Fibroblast of lung (primary cell): ENCODE results near the gene NOC4L. TPM values are rescaled to one million over a fixed set of nuclear protein-coding genes. Genes with fewer than 3 reads are reported as not detected.

Source experiments
- DNase-seq, 2 donors: peaks; one replicate each; pipeline versions ENCODE4 v3.0.0 to v3.0.0-alpha.2; 2010; ENCODE audit warnings: low read depth in 2 of 2
- H2AFZ ChIP-seq: 2 replicates; pipeline ENCODE4 v1.5.1; 2012; ENCODE audit warnings: low read length, control low read depth, inconsistent platforms
- H3K27ac ChIP-seq: 2 replicates; pipeline ENCODE4 v1.5.1; 2011; ENCODE audit warnings: low read length, control low read depth; ENCODE audit not compliant: insufficient read depth
- H3K27me3 ChIP-seq: 2 replicates; pipeline ENCODE4 v1.5.1; 2011; ENCODE audit warnings: mild to moderate bottlenecking, low read length; ENCODE audit not compliant: control insufficient read depth, insufficient read depth
- H3K36me3 ChIP-seq: 2 replicates; pipeline ENCODE4 v1.5.1; 2011; ENCODE audit warnings: low read length; ENCODE audit not compliant: control insufficient read depth, insufficient read depth
- H3K4me1 ChIP-seq: 2 replicates; pipeline ENCODE4 v1.5.1; 2011; ENCODE audit warnings: low read length; ENCODE audit not compliant: control insufficient read depth, insufficient read depth; ENCODE audit errors: extremely low read depth
- H3K4me2 ChIP-seq: 2 replicates; pipeline ENCODE4 v1.5.1; 2011; ENCODE audit warnings: low read length, control low read depth; ENCODE audit not compliant: insufficient read depth; ENCODE audit errors: extremely low read depth
- H3K4me3 ChIP-seq, 4 experiments: fragments of 200-600 bp in 1 of 4; sonication (generic) in 1 of 4; replicated peaks in 1 of 4; 2 replicates each; pipeline ENCODE4 v1.5.1; 2011 to 2016; ENCODE audit warnings: low read length in 4 of 4, low read depth in 3 of 4, mild to moderate bottlenecking in 3 of 4, control low read depth in 2 of 4, inconsistent platforms in 1 of 4, mixed read lengths in 1 of 4; ENCODE audit not compliant: insufficient read depth in 1 of 4; ENCODE audit errors: control extremely low read depth in 1 of 4
- H3K79me2 ChIP-seq: 2 replicates; pipeline ENCODE4 v1.5.1; 2012; ENCODE audit warnings: mild to moderate bottlenecking, low read length, inconsistent platforms; ENCODE audit not compliant: control insufficient read depth, insufficient read depth
- H3K9ac ChIP-seq: 2 replicates; pipeline ENCODE4 v1.5.1; 2011; ENCODE audit warnings: mild to moderate bottlenecking, low read length, control low read depth; ENCODE audit not compliant: insufficient read depth
- H3K9me3 ChIP-seq: 2 replicates; pipeline ENCODE4 v1.5.1; 2012; ENCODE audit warnings: low read depth, low read length; ENCODE audit not compliant: control insufficient read depth, insufficient read depth
- H4K20me1 ChIP-seq: 2 replicates; pipeline ENCODE4 v1.5.1; 2011; ENCODE audit warnings: low read length; ENCODE audit not compliant: control insufficient read depth, insufficient read depth; ENCODE audit errors: extremely low read depth
- EZH2 ChIP-seq: IDR thresholded peaks from 2 replicates; pipeline ENCODE4 v1.5.1; 2012; ENCODE audit warnings: low read length, control low read depth, mild to moderate bottlenecking; ENCODE audit errors: missing control alignments
- polyA plus RNA-seq, 2 donors: library from polyadenylated mRNA; depleted of rRNA in 1 of 2; stranded (reverse) in 1 of 2; unstranded in 1 of 2; fragments of >200 nt; gene quantifications; 2 replicates each; pipeline ENCODE4 v1.2.1, GENCODE V29; 2011 to 2012; ENCODE audit warnings: missing spikeins in 1 of 2
- total RNA-seq: library from RNA; depleted of rRNA; stranded (reverse); fragments of >200 nt; gene quantifications from 2 replicates; pipeline ENCODE4 v1.2.1, GENCODE V29; 2014
- TF ChIP-seq, protein P1 (sequence below), 2 donors: IDR thresholded peaks in 1 of 2; conservative IDR thresholded peaks in 1 of 2; 1 replicate in 1 of 2; 2 replicates in 1 of 2; pipeline ENCODE4 v1.5.1; 2011 to 2012; ENCODE audit warnings: low read length in 2 of 2, control low read depth in 1 of 2, inconsistent platforms in 1 of 2, low read depth in 1 of 2, mild to moderate bottlenecking in 1 of 2

The NOC4L gene
- total and polyA plus RNA-seq, 2 donors (not counting 1 experiment from before 2014, with no cell fraction given) = 3.0 to 6.8 TPM

DNA sequence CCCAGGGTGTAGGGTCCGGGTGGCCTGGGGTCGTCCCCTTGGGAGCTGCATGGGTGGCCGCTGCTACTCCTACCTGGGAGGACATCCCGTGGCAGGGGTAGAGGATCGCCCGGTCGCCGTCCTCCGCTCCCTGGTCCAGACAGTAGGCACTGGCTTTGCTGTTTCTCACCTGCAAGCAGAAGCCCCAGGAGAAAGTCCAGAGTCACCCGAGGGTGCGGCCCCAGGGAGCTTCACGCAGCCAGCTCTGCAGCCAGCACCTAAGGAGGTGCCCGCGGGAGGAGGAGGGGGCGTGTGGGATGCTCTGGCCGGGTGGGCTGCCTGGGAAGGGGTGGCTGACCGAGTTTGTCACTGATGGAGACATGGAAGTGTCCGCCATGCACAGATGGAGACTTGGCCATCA, 54.8 kb downstream of the NOC4L start:
- peaks cover 2% of the 10 kb centered on the region for H3K27me3 ChIP-seq
- H2AFZ ChIP-seq = no peak overlapping the region

DNA sequence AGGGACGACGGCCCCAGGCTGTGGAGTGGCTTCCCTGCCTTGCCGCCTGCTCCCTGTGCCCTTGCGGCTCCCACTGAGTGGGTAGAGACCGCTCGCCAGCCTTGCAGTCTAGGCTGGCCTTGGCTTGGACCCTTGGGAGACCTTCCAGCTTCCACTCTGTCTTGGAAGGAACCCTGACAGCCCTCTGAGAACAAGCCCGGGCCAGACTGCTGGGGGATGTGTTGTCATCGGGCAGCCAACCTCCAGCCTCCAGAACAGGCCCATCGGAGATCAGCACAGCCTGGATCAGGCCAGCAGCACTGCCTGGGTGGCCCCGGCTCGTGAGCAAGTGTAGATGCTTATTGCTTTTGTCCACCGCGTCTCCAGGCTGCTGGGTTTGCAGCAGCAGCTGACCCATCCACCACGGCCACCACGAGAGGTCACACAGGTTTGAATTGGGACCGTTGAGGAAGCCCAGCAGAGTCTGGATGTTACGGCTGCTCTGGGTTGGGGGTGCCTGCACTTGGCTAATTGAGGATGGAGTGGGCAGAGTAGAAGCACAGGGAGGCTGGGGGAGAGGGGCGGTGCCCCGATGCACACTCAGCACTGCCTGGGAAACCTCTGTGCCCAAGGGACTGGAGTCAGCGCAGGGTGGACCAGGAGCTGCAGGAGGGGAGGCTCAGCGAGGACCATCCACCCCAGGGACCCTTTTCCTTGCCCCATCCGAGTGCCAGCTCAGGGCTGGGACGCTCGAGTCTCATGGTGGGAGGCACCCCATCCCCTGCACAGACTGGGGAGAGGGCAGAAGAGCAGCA, 55.5 kb downstream of the NOC4L start:
- Histone ChIP-seq H3K27ac (no peak overlapping the region), H3K4me1 (no peaks in the 10 kb centered on the region), H3K4me3 (no peak overlapping the region), H3K9ac (no peak overlapping the region), H3K4me2 (no peak overlapping the region), H3K79me2 (no peaks in the 10 kb centered on the region), H3K36me3 (no peaks in the 10 kb centered on the region), H3K9me3 (no peaks in the 10 kb centered on the region), H4K20me1 (no peaks in the 10 kb centered on the region), H3K27me3 (peaks cover 7% of the 10 kb centered on the region), H2AFZ (no peak overlapping the region)
- TF ChIP-seq, protein P1, sequence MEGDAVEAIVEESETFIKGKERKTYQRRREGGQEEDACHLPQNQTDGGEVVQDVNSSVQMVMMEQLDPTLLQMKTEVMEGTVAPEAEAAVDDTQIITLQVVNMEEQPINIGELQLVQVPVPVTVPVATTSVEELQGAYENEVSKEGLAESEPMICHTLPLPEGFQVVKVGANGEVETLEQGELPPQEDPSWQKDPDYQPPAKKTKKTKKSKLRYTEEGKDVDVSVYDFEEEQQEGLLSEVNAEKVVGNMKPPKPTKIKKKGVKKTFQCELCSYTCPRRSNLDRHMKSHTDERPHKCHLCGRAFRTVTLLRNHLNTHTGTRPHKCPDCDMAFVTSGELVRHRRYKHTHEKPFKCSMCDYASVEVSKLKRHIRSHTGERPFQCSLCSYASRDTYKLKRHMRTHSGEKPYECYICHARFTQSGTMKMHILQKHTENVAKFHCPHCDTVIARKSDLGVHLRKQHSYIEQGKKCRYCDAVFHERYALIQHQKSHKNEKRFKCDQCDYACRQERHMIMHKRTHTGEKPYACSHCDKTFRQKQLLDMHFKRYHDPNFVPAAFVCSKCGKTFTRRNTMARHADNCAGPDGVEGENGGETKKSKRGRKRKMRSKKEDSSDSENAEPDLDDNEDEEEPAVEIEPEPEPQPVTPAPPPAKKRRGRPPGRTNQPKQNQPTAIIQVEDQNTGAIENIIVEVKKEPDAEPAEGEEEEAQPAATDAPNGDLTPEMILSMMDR (conservative IDR thresholded peaks at IDR 0.05 in 1 of 2, IDR thresholded peaks at IDR 0.05 in 1 of 2; ENCODE audit: low read depth in 1 of 2, low read length in 2 of 2) = no peak
- no peak for TF ChIP-seq EZH2
- DNase-seq = no peak

More for the DNA sequence above, 54.8 kb downstream of the NOC4L start:
- Histone ChIP-seq H4K20me1 (no peaks in the 10 kb centered on the region), H3K9me3 (no peaks in the 10 kb centered on the region), H3K4me2 (no peak overlapping the region), H3K79me2 (no peaks in the 10 kb centered on the region), H3K27ac (no peak overlapping the region), H3K4me3 (no peak overlapping the region), H3K4me1 (no peaks in the 10 kb centered on the region), H3K9ac (no peak overlapping the region), H3K36me3 (no peaks in the 10 kb centered on the region)
- DNase-seq = no peak
- no peak for TF ChIP-seq EZH2
- TF ChIP-seq, protein P1 (conservative IDR thresholded peaks at IDR 0.05 in 1 of 2, IDR thresholded peaks at IDR 0.05 in 1 of 2; ENCODE audit: low read depth in 1 of 2, low read length in 2 of 2) = no peak

DNA sequence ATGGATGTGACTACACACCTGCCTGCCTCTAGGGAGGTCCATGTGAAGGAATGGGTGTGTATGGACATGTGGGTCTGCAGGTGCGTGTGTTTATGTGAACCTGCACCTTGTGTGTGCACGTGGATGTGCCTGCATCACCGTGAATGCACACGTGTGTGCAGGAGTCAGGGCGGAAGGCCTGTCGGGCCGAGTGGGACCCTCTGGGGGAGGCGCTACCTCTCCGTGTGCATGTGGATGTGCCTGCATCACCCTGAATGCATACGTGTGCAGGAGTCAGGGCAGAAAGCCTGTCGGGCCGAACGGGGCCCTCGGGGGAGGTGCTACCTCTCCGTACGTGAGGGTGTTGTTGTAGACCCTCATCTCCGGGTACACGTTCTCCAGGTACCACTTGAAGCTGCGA, 56.5 kb downstream of the NOC4L start:
- Histone ChIP-seq H3K79me2 (no peaks in the 10 kb centered on the region), H3K27me3 (peaks cover 17% of the 10 kb centered on the region), H3K4me3 (no peak overlapping the region), H3K27ac (no peak overlapping the region), H3K9ac (no peak overlapping the region), H2AFZ (no peak overlapping the region), H4K20me1 (no peaks in the 10 kb centered on the region), H3K4me2 (no peak overlapping the region), H3K9me3 (no peaks in the 10 kb centered on the region), H3K36me3 (no peaks in the 10 kb centered on the region), H3K4me1 (no peaks in the 10 kb centered on the region)
- DNase-seq = no peak
- no peak for TF ChIP-seq EZH2
- TF ChIP-seq, protein P1 (conservative IDR thresholded peaks at IDR 0.05 in 1 of 2, IDR thresholded peaks at IDR 0.05 in 1 of 2; ENCODE audit: low read depth in 1 of 2, low read length in 2 of 2) = no peak
